HEK293 (cell line): ENCODE data around the gene ING1.

Source experiments
- CTCF ChIA-PET: fragments of 350-600 bp; formaldehyde crosslinking; extraction: SDS; loops from one replicate; lab custom pipeline; 2021; ENCODE audit warnings: antibody characterized with exemption; lab: Yijun Ruan, JAX
- POLR2A ChIA-PET: fragments of 300-600 bp; formaldehyde crosslinking; extraction: SDS; loops from one replicate; lab custom pipeline; 2020; ENCODE audit warnings: antibody characterized with exemption, inconsistent platforms; lab: Yijun Ruan, JAX
- H3K27ac ChIP-seq: fragments of 200-500 bp; sonication (Bioruptor generic); 2 replicates; pipeline ENCODE4 v1.5.1; 2014; ENCODE audit warnings: low read depth, low read length, control low read depth, inconsistent platforms; ENCODE audit errors: extremely low read depth
- H3K36me3 ChIP-seq, 2 experiments: fragments of 200-500 bp in 1 of 2; sonication (Bioruptor generic) in 1 of 2; 1 replicate in 1 of 2; 2 replicates in 1 of 2; pipeline ENCODE4 v1.5.1; 2014 to 2017; ENCODE audit warnings: inconsistent platforms in 2 of 2, low read length in 2 of 2; ENCODE audit not compliant: control insufficient read depth in 2 of 2, insufficient read depth in 1 of 2
- H3K4me1 ChIP-seq: fragments of 200-500 bp; sonication (Bioruptor generic); 2 replicates; pipeline ENCODE4 v1.5.1; 2014; ENCODE audit warnings: mild to moderate bottlenecking, low read length, inconsistent platforms; ENCODE audit not compliant: control insufficient read depth, insufficient read depth
- H3K4me3 ChIP-seq: 2 replicates; pipeline ENCODE4 v1.5.1; 2011; ENCODE audit warnings: low read depth, mild to moderate bottlenecking, control low read depth, low read length, moderate library complexity
- H3K9me3 ChIP-seq: fragments of 200-500 bp; sonication (Bioruptor generic); 2 replicates; pipeline ENCODE4 v1.5.1; 2014; ENCODE audit warnings: low read depth, low read length, inconsistent platforms; ENCODE audit not compliant: control insufficient read depth, insufficient read depth
- BCL6B ChIP-seq: fragments of 450-650 bp; formaldehyde crosslinking; IDR thresholded peaks from 2 replicates; pipeline ENCODE4 v1.5.1; 2017; ENCODE audit warnings: missing biosample characterization, missing genetic modification characterization
- GLI2 ChIP-seq: fragments of 450-650 bp; formaldehyde crosslinking; IDR thresholded peaks from 2 replicates; pipeline ENCODE4; 2017; ENCODE audit warnings: missing biosample characterization, missing genetic modification characterization, low read depth, borderline replicate concordance
- KLF16 ChIP-seq: fragments of 450-650 bp; formaldehyde crosslinking; IDR thresholded peaks from 2 replicates; pipeline ENCODE4 v1.5.1; 2017; ENCODE audit warnings: missing biosample characterization, missing genetic modification characterization
- PRDM1 ChIP-seq: fragments of 450-650 bp; formaldehyde crosslinking; IDR thresholded peaks from 2 replicates; pipeline ENCODE4; 2016; ENCODE audit warnings: missing biosample characterization, missing genetic modification characterization
- PRDM4 ChIP-seq: fragments of 450-650 bp; formaldehyde crosslinking; IDR thresholded peaks from 2 replicates; pipeline ENCODE4 v1.5.1; 2017; ENCODE audit warnings: missing biosample characterization, missing genetic modification characterization
- RBAK ChIP-seq: fragments of 450-650 bp; formaldehyde crosslinking; IDR thresholded peaks from 2 replicates; pipeline ENCODE4 v1.5.1; 2016; ENCODE audit warnings: missing biosample characterization, missing genetic modification characterization
- YY1 ChIP-seq: fragments of 450-650 bp; formaldehyde crosslinking; IDR thresholded peaks from 2 replicates; pipeline ENCODE4 v1.5.1; 2018; ENCODE audit warnings: missing biosample characterization, missing genetic modification characterization
- YY2 ChIP-seq: fragments of 450-650 bp; formaldehyde crosslinking; IDR thresholded peaks from 2 replicates; pipeline ENCODE4 v1.5.1; 2016; ENCODE audit warnings: missing biosample characterization, missing genetic modification characterization
- ZBTB1 ChIP-seq: fragments of 450-650 bp; formaldehyde crosslinking; IDR thresholded peaks from 2 replicates; pipeline ENCODE4 v1.5.1; 2016; ENCODE audit warnings: missing biosample characterization, missing genetic modification characterization
- ZFHX2 ChIP-seq: fragments of 450-650 bp; formaldehyde crosslinking; conservative IDR thresholded peaks from 2 replicates; pipeline ENCODE4 v1.5.1; 2016; ENCODE audit warnings: missing biosample characterization, missing genetic modification characterization
- ZFP41 ChIP-seq: fragments of 450-650 bp; formaldehyde crosslinking; IDR thresholded peaks from 2 replicates; pipeline ENCODE4 v1.5.1; 2016; ENCODE audit warnings: missing biosample characterization, missing genetic modification characterization, borderline replicate concordance
- ZNF146 ChIP-seq: fragments of 450-650 bp; formaldehyde crosslinking; IDR thresholded peaks from 2 replicates; pipeline ENCODE4 v1.5.1; 2016; ENCODE audit warnings: missing biosample characterization, missing genetic modification characterization
- ZNF157 ChIP-seq: fragments of 450-650 bp; formaldehyde crosslinking; IDR thresholded peaks from 2 replicates; pipeline ENCODE4 v1.5.1; 2016; ENCODE audit warnings: missing biosample characterization, missing genetic modification characterization
- ZNF18 ChIP-seq: fragments of 450-650 bp; formaldehyde crosslinking; IDR thresholded peaks from 2 replicates; pipeline ENCODE4 v1.5.1; 2016; ENCODE audit warnings: missing biosample characterization, missing genetic modification characterization
- ZNF292 ChIP-seq: fragments of 450-650 bp; formaldehyde crosslinking; IDR thresholded peaks from 2 replicates; pipeline ENCODE4 v1.5.1; 2016; ENCODE audit warnings: low read depth, missing biosample characterization, missing genetic modification characterization, borderline replicate concordance
- ZNF362 ChIP-seq: fragments of 450-650 bp; formaldehyde crosslinking; IDR thresholded peaks from 2 replicates; pipeline ENCODE4 v1.5.1; 2016; ENCODE audit warnings: missing biosample characterization, missing genetic modification characterization
- ZNF404 ChIP-seq: fragments of 450-650 bp; formaldehyde crosslinking; IDR thresholded peaks from 2 replicates; pipeline ENCODE4 v1.5.1; 2017; ENCODE audit warnings: missing biosample characterization, missing genetic modification characterization
- ZNF626 ChIP-seq: fragments of 450-650 bp; sonication (Bioruptor Pico); formaldehyde crosslinking; IDR thresholded peaks from 2 replicates; pipeline ENCODE4 v1.5.1; 2018; ENCODE audit warnings: missing biosample characterization, missing genetic modification characterization, inconsistent platforms
- ZNF639 ChIP-seq: fragments of 450-650 bp; formaldehyde crosslinking; IDR thresholded peaks from 2 replicates; pipeline ENCODE4 v1.5.1; 2016; ENCODE audit warnings: missing biosample characterization, missing genetic modification characterization
- ZNF692 ChIP-seq: fragments of 450-650 bp; formaldehyde crosslinking; IDR thresholded peaks from 2 replicates; pipeline ENCODE4 v1.5.1; 2016; ENCODE audit warnings: missing biosample characterization, missing genetic modification characterization
- ZNF791 ChIP-seq: fragments of 450-650 bp; formaldehyde crosslinking; IDR thresholded peaks from 2 replicates; pipeline ENCODE4 v1.5.1; 2016; ENCODE audit warnings: missing biosample characterization, missing genetic modification characterization
- ZNF792 ChIP-seq: fragments of 450-650 bp; formaldehyde crosslinking; IDR thresholded peaks from 2 replicates; pipeline ENCODE4 v1.5.1; 2016; ENCODE audit warnings: missing biosample characterization, missing genetic modification characterization

Gene ING1

GRCh38 chr13:110734561-110734960, 21.1 kb downstream of the ING1 start:
- ChIA-PET POLR2A (interaction anchor here (1.4 kb wide), 1 partner anchor 19 kb away, joined by 5 read pairs; no protein-coding TSS in a partner anchor), CTCF (no interaction called here)
- H3K36me3 ChIP-seq, result no peaks in the 10 kb centered on the region
- H3K4me1 ChIP-seq, result no peaks in the 10 kb centered on the region
- H3K4me3 ChIP-seq, result no peak overlapping the region
- H3K27ac ChIP-seq, result no peak overlapping the region
- TF ChIP-seq ZNF692 (no peak), ZNF626 (no peak), ZNF157 (tag by site-specific recombination) (no peak), RBAK (no peak), ZNF404 (tag by site-specific recombination) (no peak), ZBTB1 (no peak), ZNF146 (tag by site-specific recombination) (no peak), PRDM1 (tag by site-specific recombination) (no peak), ZNF792 (tag by site-specific recombination) (no peak), KLF16 (no peak), ZNF639 (tag by site-specific recombination) (no peak), PRDM4 (no peak), ZFHX2 (no peak), ZNF791 (tag by site-specific recombination) (no peak), ZFP41 (no peak), GLI2 (tag by site-specific recombination) (no peak), YY1 (no peak), YY2 (tag by site-specific recombination) (no peak), ZNF292 (no peak), ZNF18 (tag by site-specific recombination) (no peak)
- no peaks in the 10 kb centered on the region for H3K9me3 ChIP-seq

- POLR2A ChIA-PET, result no interaction called here
- H3K9me3 ChIP-seq, result no peaks in the 10 kb centered on the region
- CTCF ChIA-PET, result no interaction called here
- H3K4me1 ChIP-seq, result no peaks in the 10 kb centered on the region
- no peaks in the 10 kb centered on the region for H3K36me3 ChIP-seq
- no peak for TF ChIP-seq ZNF791 (tag by site-specific recombination)
- TF ChIP-seq ZNF362 (tag by site-specific recombination), result no peak
- TF ChIP-seq BCL6B, result no peak
- TF ChIP-seq, all 188 proteins: peak for 0
- no peak overlapping the region for H3K27ac ChIP-seq
- no peak overlapping the region for H3K4me3 ChIP-seq
Measured at GRCh38 chr13:110737555-110737954, 24.1 kb downstream of the ING1 start.
